ENCODE results near the gene CHRNB2.

The CHRNB2 gene

GRCh38 chr1:154609398-154610380 is 42.1 kb downstream of the CHRNB2 start:
- DNase-seq (ENCODE audit: low read depth in 1 of 2, low spot score in 1 of 2) = peak; percentile 20 to 43

- DNase-seq (ENCODE audit: low read depth in 1 of 2, low spot score in 1 of 2) = no peak
These were observed 43.7 kb downstream of the CHRNB2 start for GRCh38 chr1:154611150-154611862.

- DNase-seq (ENCODE audit: low read depth in 1 of 2, low spot score in 1 of 2) = no peak
These were observed 46.7 kb downstream of the CHRNB2 start for GRCh38 chr1:154614247-154614646.

GRCh38 chr1:154614901-154615300 is 47.3 kb downstream of the CHRNB2 start:
- DNase-seq (ENCODE audit: low read depth in 1 of 2, low spot score in 1 of 2) = no peak

- DNase-seq (ENCODE audit: low read depth in 1 of 2, low spot score in 1 of 2) = no peak
These were observed 47.8 kb downstream of the CHRNB2 start for GRCh38 chr1:154615411-154615810.

GRCh38 chr1:154616659-154617345 is 49.2 kb downstream of the CHRNB2 start:
- DNase-seq (ENCODE audit: low read depth in 1 of 2, low spot score in 1 of 2) = no peak

- no peak for DNase-seq (ENCODE audit: low read depth in 1 of 2, low spot score in 1 of 2)
These were observed 51.8 kb downstream of the CHRNB2 start for GRCh38 chr1:154619181-154619948.

- DNase-seq (ENCODE audit: low read depth in 1 of 2, low spot score in 1 of 2) = no peak
These were observed 53.2 kb downstream of the CHRNB2 start for GRCh38 chr1:154620751-154621150.

- no peak for DNase-seq (ENCODE audit: low read depth in 1 of 2, low spot score in 1 of 2)
These were observed 54.3 kb downstream of the CHRNB2 start for GRCh38 chr1:154621875-154622274.

- no peak for DNase-seq (ENCODE audit: low read depth in 1 of 2, low spot score in 1 of 2)
These were observed 55.0 kb downstream of the CHRNB2 start for GRCh38 chr1:154622503-154623039.

- DNase-seq (ENCODE audit: low read depth in 1 of 2, low spot score in 1 of 2) = no peak
These were observed 55.8 kb downstream of the CHRNB2 start for GRCh38 chr1:154623358-154623757.

GRCh38 chr1:154624746-154625643 is 57.4 kb downstream of the CHRNB2 start:
- no peak for DNase-seq (ENCODE audit: low read depth in 1 of 2, low spot score in 1 of 2)

GRCh38 chr1:154626456-154627256 is 59.1 kb downstream of the CHRNB2 start:
- DNase-seq (ENCODE audit: low read depth in 1 of 2, low spot score in 1 of 2) = no peak

GRCh38 chr1:154627257-154628120 is 59.9 kb downstream of the CHRNB2 start:
- DNase-seq (ENCODE audit: low read depth in 1 of 2, low spot score in 1 of 2) = peak; percentile 91 to 96

- DNase-seq (ENCODE audit: low read depth in 1 of 2, low spot score in 1 of 2) = no peak
These were observed 60.5 kb downstream of the CHRNB2 start for GRCh38 chr1:154628121-154628405.

- DNase-seq (ENCODE audit: low read depth in 1 of 2, low spot score in 1 of 2) = no peak
These were observed 61.6 kb downstream of the CHRNB2 start for GRCh38 chr1:154629061-154629674.

Measured in activated CD4-positive, alpha-beta T cell treated with anti-CD3 and anti-CD28 coated beads, Interleukin-2, amount 50 U/mL, for 24 hours (primary cell).